CD14-positive monocyte (primary cell): ENCODE results near the gene CENPB. TPM values are rescaled to one million over a fixed set of nuclear protein-coding genes. Genes with fewer than 3 reads are reported as not detected.
"Not testable (repeated sequence)": the region's sequence is repeated elsewhere in the genome, so short reads cannot be mapped to it uniquely, and the experiment has no call there.

Experiments used
- DNase-seq, 3 donors: peaks; one replicate each; pipeline ENCODE4 v3.0.0-alpha.2; 2011 to 2022
- H2AFZ ChIP-seq: 2 replicates; pipeline ENCODE4 v1.6.0; 2012; ENCODE audit warnings: mild to moderate bottlenecking, low read depth, low read length, inconsistent platforms; ENCODE audit not compliant: insufficient read depth, poor library complexity, severe bottlenecking
- H3K27ac ChIP-seq, 2 donors: 1 replicate in 1 of 2; 2 replicates in 1 of 2; pipeline ENCODE4 v1.5.1; 2012 to 2013; ENCODE audit warnings: low read length in 2 of 2, control low read depth in 1 of 2, inconsistent platforms in 1 of 2, low read depth in 1 of 2, mild to moderate bottlenecking in 1 of 2
- H3K27me3 ChIP-seq, 2 donors: one replicate each; pipeline versions ENCODE4 v1.6.0 to v1.6.1; 2011 to 2013; ENCODE audit warnings: low read length in 2 of 2; ENCODE audit not compliant: control insufficient read depth in 2 of 2, insufficient read depth in 2 of 2
- H3K36me3 ChIP-seq, 2 donors: replicated peaks in 1 of 2; 1 replicate in 1 of 2; 2 replicates in 1 of 2; pipeline versions ENCODE4 v1.5.1 to v1.6.1; 2012 to 2013; ENCODE audit warnings: low read length in 2 of 2, control low read depth in 1 of 2, inconsistent platforms in 1 of 2, mild to moderate bottlenecking in 1 of 2; ENCODE audit not compliant: insufficient read depth in 2 of 2, control insufficient read depth in 1 of 2
- H3K4me1 ChIP-seq, 2 donors: 1 replicate in 1 of 2; 2 replicates in 1 of 2; pipeline versions ENCODE4 v1.5.1 to v1.6.1; 2012 to 2013; ENCODE audit warnings: low read length in 2 of 2, control low read depth in 1 of 2, inconsistent platforms in 1 of 2, mild to moderate bottlenecking in 1 of 2, moderate library complexity in 1 of 2; ENCODE audit not compliant: insufficient read depth in 2 of 2, control insufficient read depth in 1 of 2
- H3K4me2 ChIP-seq: replicated peaks from 2 replicates; pipeline ENCODE3; 2012; ENCODE audit warnings: low read length, moderate library complexity, mild to moderate bottlenecking; ENCODE audit not compliant: poor library complexity, severe bottlenecking; ENCODE audit errors: extremely low read depth
- H3K4me3 ChIP-seq, 3 experiments: fragments of 200-600 bp in 1 of 3; sonication (generic) in 1 of 3; replicated peaks in 1 of 3; 1 replicate in 2 of 3; 2 replicates in 1 of 3; pipeline ENCODE4 v1.5.1; 2011 to 2013; ENCODE audit warnings: low read length in 3 of 3, mild to moderate bottlenecking in 3 of 3, control low read depth in 2 of 3, low read depth in 2 of 3, inconsistent platforms in 1 of 3, moderate library complexity in 1 of 3
- H3K79me2 ChIP-seq: 2 replicates; pipeline ENCODE4 v1.6.0; 2012; ENCODE audit warnings: mild to moderate bottlenecking, control low read depth, inconsistent platforms, low read length, moderate library complexity; ENCODE audit not compliant: insufficient read depth
- H3K9ac ChIP-seq: 2 replicates; pipeline ENCODE4 v1.6.0; 2017; ENCODE audit warnings: low read length, mild to moderate bottlenecking; ENCODE audit not compliant: insufficient read depth, poor library complexity, severe bottlenecking
- H3K9me3 ChIP-seq, 2 donors: replicated peaks in 1 of 2; 1 replicate in 1 of 2; 2 replicates in 1 of 2; pipeline versions ENCODE4 v1.5.1 to v1.6.1; 2012 to 2013; ENCODE audit warnings: low read length in 2 of 2, control low read depth in 1 of 2; ENCODE audit not compliant: control insufficient read depth in 1 of 2, insufficient read depth in 1 of 2
- H4K20me1 ChIP-seq: 2 replicates; pipeline ENCODE4 v1.6.0; 2012; ENCODE audit warnings: mild to moderate bottlenecking, low read length, control low read depth, moderate library complexity; ENCODE audit not compliant: insufficient read depth
- H3K27ac Mint-ChIP-seq, 7 donors: one replicate each; pipeline ENCODE4 v1.8.0; 2020; ENCODE audit warnings: mild to moderate bottlenecking in 7 of 7, mixed read lengths in 7 of 7, moderate library complexity in 6 of 7, inconsistent platforms in 2 of 7
- H3K27me3 Mint-ChIP-seq, 3 donors: one replicate each; pipeline ENCODE4 v1.8.0; 2021 to 2022; ENCODE audit warnings: low read depth in 3 of 3, mild to moderate bottlenecking in 3 of 3, mixed read lengths in 3 of 3, moderate library complexity in 3 of 3, inconsistent platforms in 1 of 3
- H3K36me3 Mint-ChIP-seq, 2 donors: one replicate each; pipeline ENCODE4 v1.8.0; 2020; ENCODE audit warnings: mixed read lengths in 2 of 2, inconsistent platforms in 1 of 2, mild to moderate bottlenecking in 1 of 2
- H3K4me1 Mint-ChIP-seq: one replicate; pipeline ENCODE4 v1.8.0; 2020; ENCODE audit warnings: mild to moderate bottlenecking, mixed read lengths
- H3K4me3 Mint-ChIP-seq, 2 donors: one replicate each; pipeline ENCODE4 v1.8.0; 2020; ENCODE audit warnings: mild to moderate bottlenecking in 2 of 2, mixed read lengths in 2 of 2, moderate library complexity in 1 of 2
- H3K9me3 Mint-ChIP-seq, 7 donors: one replicate each; pipeline ENCODE4 v1.8.0; 2020 to 2022; ENCODE audit warnings: mixed read lengths in 7 of 7, mild to moderate bottlenecking in 6 of 7, moderate library complexity in 6 of 7, inconsistent platforms in 2 of 7
- WGBS: methylation state at CpG from one replicate; pipeline ENCODE4 v1.1.5; 2013; ENCODE audit warnings: missing lambda C conversion rate; ENCODE audit not compliant: insufficient coverage; 5-methylcytosine and 5-hydroxymethylcytosine counted together
- intact Hi-C, 2 donors: fragments of 100-400 bp; cut with micrococcal nuclease; formaldehyde crosslinking; loops; one replicate each; pipeline versions ENCODE4 v1.15.0 to v1.15.1; 2023
- polyA plus RNA-seq, 3 donors: library from polyadenylated mRNA; depleted of rRNA in 1 of 3; unstranded in 2 of 3; stranded (reverse) in 1 of 3; fragments of 300-500 nt in 2 of 3; fragments of >200 nt in 1 of 3; fragmentation: Illumina TruSeq in 2 of 3; gene quantifications; 1 replicate in 2 of 3; 2 replicates in 1 of 3; pipeline ENCODE4 v1.2.3, GENCODE V29; 2012 to 2021
- TF ChIP-seq, protein P1 (sequence below): fragments of 200-600 bp; IDR thresholded peaks from one replicate; pipeline ENCODE4 v1.8.0; 2022; ENCODE audit warnings: antibody characterized with exemption, mild to moderate bottlenecking

CENPB gene
- polyA plus RNA-seq, 3 donors = 1.1 to 18.9 (median 1.4) TPM

DNA sequence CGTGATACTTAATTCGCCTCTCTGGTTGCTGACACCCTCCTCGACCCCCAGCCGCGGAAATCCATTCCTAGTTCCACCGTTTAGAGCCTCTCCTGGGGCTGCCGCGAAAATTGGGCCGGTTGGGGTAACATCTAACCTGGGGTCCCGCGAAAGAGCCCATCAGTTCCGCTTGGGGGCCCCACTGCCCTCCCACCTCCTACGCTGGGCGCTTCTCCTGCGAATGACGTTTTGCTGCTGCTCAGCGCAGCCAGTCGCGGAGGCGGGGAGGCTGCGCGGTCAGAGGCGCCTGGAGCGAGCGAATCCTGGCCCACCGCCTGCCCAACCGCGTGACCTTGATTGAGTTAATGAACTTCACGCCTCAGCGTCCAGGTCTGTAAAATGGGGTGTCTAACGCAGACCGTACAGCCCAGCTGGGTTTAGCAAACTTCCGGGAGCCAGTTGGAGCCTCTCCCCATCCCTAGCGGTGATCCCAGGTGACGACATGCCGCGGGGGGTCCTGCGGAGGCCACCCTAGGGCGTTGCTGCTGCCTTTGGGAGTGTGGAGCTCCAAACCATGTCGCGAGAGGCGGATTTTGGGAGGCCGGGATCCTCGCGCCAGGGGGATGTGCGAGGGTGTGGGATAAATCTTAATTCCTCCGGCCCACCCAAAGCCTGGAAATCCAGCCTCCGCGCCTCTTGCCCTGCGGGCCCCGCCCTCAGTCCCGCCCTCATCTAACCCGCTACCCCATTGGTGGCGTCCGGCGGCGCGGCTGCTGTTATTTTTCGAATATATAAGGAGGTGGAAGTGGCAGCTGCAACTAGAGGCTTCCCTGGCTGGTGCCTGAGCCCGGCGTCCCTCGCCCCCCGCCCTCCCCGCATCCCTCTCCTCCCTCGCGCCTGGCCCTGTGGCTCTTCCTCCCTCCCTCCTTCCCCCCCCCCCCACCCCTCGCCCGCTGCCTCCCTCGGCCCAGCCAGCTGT is 9.2 kb upstream of the CENPB start, which contains the start of gene CDC25B:
Gene CDC25B (plus strand): TSS at position 800 of the 958 bp plus-strand sequence. CDS start 222 bp downstream, outside the sequence.
- WGBS = under 1% methylated on average over 41 of the region's 69 CpGs
- peak within 1 kb of the TSS; percentile 69 to 95 for H3K27ac ChIP-seq
- peak; percentile 72 to 77 (median 74) for DNase-seq
- Mint-ChIP-seq H3K36me3 (peaks cover 10 to 15% of the 10 kb centered on the region in 2 donors), H3K27ac (peak within 1 kb of the TSS; percentile 84 to 97 (median 94)), H3K4me3 (peak within 1 kb of the TSS; percentile 81 to 89), H3K27me3 (peaks cover 0 to 5% (median 0%) of the 10 kb centered on the region in 3 donors), H3K4me1 (peaks cover 36% of the 10 kb centered on the region), H3K9me3 (no peaks in the 10 kb centered on the region)
- H3K9ac ChIP-seq = peak within 1 kb of the TSS; percentile 76
- H3K79me2 ChIP-seq = peaks cover 34% of the 10 kb centered on the region
- peaks cover 5% of the 10 kb centered on the region for H4K20me1 ChIP-seq
- peak within 1 kb of the TSS; percentile 90 for H3K4me2 ChIP-seq
- intact Hi-C loops = no loop called here
- no peaks in the 10 kb centered on the region for H3K9me3 ChIP-seq
- H3K4me1 ChIP-seq = peaks cover 24 to 41% of the 10 kb centered on the region in 2 donors
- peaks cover 4 to 24% of the 10 kb centered on the region in 2 donors for H3K36me3 ChIP-seq
- H2AFZ ChIP-seq = peak within 1 kb of the TSS; percentile 93
- no peaks in the 10 kb centered on the region for H3K27me3 ChIP-seq
- peak within 1 kb of the TSS; percentile 48 to 85 (median 76) for H3K4me3 ChIP-seq
- TF ChIP-seq, protein P1, sequence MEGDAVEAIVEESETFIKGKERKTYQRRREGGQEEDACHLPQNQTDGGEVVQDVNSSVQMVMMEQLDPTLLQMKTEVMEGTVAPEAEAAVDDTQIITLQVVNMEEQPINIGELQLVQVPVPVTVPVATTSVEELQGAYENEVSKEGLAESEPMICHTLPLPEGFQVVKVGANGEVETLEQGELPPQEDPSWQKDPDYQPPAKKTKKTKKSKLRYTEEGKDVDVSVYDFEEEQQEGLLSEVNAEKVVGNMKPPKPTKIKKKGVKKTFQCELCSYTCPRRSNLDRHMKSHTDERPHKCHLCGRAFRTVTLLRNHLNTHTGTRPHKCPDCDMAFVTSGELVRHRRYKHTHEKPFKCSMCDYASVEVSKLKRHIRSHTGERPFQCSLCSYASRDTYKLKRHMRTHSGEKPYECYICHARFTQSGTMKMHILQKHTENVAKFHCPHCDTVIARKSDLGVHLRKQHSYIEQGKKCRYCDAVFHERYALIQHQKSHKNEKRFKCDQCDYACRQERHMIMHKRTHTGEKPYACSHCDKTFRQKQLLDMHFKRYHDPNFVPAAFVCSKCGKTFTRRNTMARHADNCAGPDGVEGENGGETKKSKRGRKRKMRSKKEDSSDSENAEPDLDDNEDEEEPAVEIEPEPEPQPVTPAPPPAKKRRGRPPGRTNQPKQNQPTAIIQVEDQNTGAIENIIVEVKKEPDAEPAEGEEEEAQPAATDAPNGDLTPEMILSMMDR = peak; percentile 11

- peak overlapping the region in 2 of 3 experiments; percentile 76 to 85 for H3K4me3 ChIP-seq
- Mint-ChIP-seq H3K4me1 (peaks cover 36% of the 10 kb centered on the region), H3K27ac (peak overlapping the region in 6 of 7 donors; percentile 73 to 97 (median 92)), H3K27me3 (peaks cover 0 to 5% (median 0%) of the 10 kb centered on the region in 3 donors), H3K9me3 (no peaks in the 10 kb centered on the region), H3K4me3 (peak overlapping the region; percentile 81 to 89), H3K36me3 (peaks cover 3 to 10% of the 10 kb centered on the region in 2 donors)
- H3K79me2 ChIP-seq = peaks cover 28% of the 10 kb centered on the region
- TF ChIP-seq, protein P1 = no peak
- H3K9ac ChIP-seq = peak overlapping the region; percentile 76
- H3K27me3 ChIP-seq = no peaks in the 10 kb centered on the region
- H3K4me1 ChIP-seq = peaks cover 24 to 41% of the 10 kb centered on the region in 2 donors
- no peaks in the 10 kb centered on the region for H3K9me3 ChIP-seq
- peak overlapping the region; percentile 90 for H3K4me2 ChIP-seq
- H2AFZ ChIP-seq = peak overlapping the region; percentile 93
- peaks cover 5% of the 10 kb centered on the region for H4K20me1 ChIP-seq
- DNase-seq = no peak
- intact Hi-C loops = no loop called here
- peaks cover 0 to 15% of the 10 kb centered on the region in 2 donors for H3K36me3 ChIP-seq
- WGBS = 97% methylated on average over 13 of the region's 25 CpGs
- peak overlapping the region in 1 of 2 donors; percentile 95 for H3K27ac ChIP-seq
Measured at GRCh38 chr20:3794701-3795420, 8.3 kb upstream of the CENPB start.

GRCh38 chr20:3794168-3794567 is 7.6 kb upstream of the CENPB start:
- H3K4me3 ChIP-seq, H3K27me3 Mint-ChIP-seq, H3K9me3 Mint-ChIP-seq, H3K27ac Mint-ChIP-seq, H3K4me3 Mint-ChIP-seq, H3K4me2 ChIP-seq, H4K20me1 ChIP-seq, H3K27me3 ChIP-seq, intact Hi-C loops, H3K9me3 ChIP-seq, DNase-seq, H3K9ac ChIP-seq, H2AFZ ChIP-seq, H3K27ac ChIP-seq: not testable (repeated sequence)
- whole genome bisulfite sequencing = no CpG with 5 or more reads among the region's 3 CpGs
- Mint-ChIP-seq H3K4me1 (peaks cover 36% of the 10 kb centered on the region), H3K36me3 (peaks cover 3 to 10% of the 10 kb centered on the region in 2 donors)
- peaks cover 24 to 39% of the 10 kb centered on the region in 2 donors for H3K4me1 ChIP-seq
- H3K79me2 ChIP-seq = peaks cover 28% of the 10 kb centered on the region
- H3K36me3 ChIP-seq = peaks cover 0 to 12% of the 10 kb centered on the region in 2 donors
